Measurements from ENCODE around the gene TMEM123. TPM values are rescaled to one million over a fixed set of nuclear protein-coding genes. Genes with fewer than 3 reads are reported as not detected.

TMEM123 gene
- total RNA-seq, 1 experiment from 2014 or later = 400 TPM

DNA sequence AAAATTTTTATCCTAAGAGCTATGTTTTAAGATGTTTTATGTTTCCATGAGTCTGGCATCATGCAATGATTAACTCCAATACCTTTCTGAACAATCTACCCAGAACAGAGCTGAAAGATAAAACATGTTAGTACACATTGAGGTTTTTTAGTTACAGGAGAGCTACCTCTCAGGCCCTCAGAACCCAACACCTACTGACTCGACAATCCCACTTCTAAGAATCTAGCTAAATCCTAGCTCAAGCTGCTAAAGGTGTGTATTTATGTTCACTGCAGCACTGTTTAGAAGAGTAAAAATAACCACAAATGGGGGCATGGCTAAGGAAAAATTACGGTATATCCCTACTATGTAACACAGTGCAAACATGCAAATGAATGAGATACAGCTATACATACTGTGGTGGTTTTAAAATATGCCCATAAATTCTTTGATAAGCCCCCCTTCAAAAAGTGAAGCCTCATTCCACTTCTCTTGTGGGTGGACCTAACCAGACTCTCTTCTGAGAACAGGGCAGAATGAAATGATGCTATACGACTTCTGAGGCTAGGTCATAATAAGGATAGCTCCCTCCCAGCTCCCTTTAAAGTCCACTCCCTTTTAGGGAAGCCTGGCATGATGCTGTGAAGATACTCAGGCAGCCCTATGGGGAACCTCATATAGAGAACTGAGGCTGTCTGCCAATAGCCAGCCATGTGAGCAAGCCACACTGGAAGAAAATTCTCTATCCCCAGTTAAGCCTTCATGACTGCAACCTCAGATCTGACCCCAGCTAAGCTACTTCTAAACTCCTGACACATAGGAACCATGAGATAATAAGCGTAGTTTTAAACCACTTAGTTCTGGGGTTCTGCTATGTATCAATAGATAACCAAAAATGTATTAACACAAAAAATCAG lies 29.5 kb downstream of the TMEM123 start:
- ChIA-PET CTCF (interaction anchor here (1.5 kb wide), 1 partner anchor 33 kb away, joined by 7 read pairs; no protein-coding TSS in a partner anchor), POLR2A (no interaction called here)
- BruUV-seq (replicated peaks) = no TSS peak
- TF ChIP-seq CTCF (IDR thresholded peaks at IDR 0.05; ENCODE audit: insufficient read depth in 1 of 2, low read depth in 1 of 2, low read length in 1 of 2, severe bottlenecking in 1 of 2, unreplicated experiment in 1 of 2) = no peak
- Histone ChIP-seq H3K4me1 (peaks cover 51% of the 10 kb centered on the region), H3K27me3 (replicated peaks; ENCODE audit: control insufficient read depth, insufficient read depth, low read length) (no peaks in the 10 kb centered on the region), H3K9me3 (no peaks in the 10 kb centered on the region), H3K36me3 (ENCODE audit: control insufficient read depth, insufficient read depth, low read length) (0 out of 2 replicates have a peak, but pooled peaks cover 2% of the 10 kb centered on the region), H3K4me3 (ENCODE audit: low read depth, low read length) (no peak overlapping the region)
- H3K27me3 Mint-ChIP-seq (ENCODE audit: insufficient read depth, unreplicated experiment) = no peaks in the 10 kb centered on the region
- peaks cover 15% of the 10 kb centered on the region for H3K9me3 Mint-ChIP-seq (ENCODE audit: unreplicated experiment)
- intact Hi-C loops (cut with micrococcal nuclease; ENCODE audit: unreplicated experiment) = no loop called here
- H3K4me3 Mint-ChIP-seq (ENCODE audit: unreplicated experiment) = no peak overlapping the region
- no peak for DNase-seq
- H3K36me3 Mint-ChIP-seq (ENCODE audit: insufficient read depth, unreplicated experiment) = peaks cover 30% of the 10 kb centered on the region
- peaks cover 53% of the 10 kb centered on the region for H3K4me1 Mint-ChIP-seq (ENCODE audit: low read depth, unreplicated experiment)
- H3K27ac Mint-ChIP-seq (ENCODE audit: unreplicated experiment) = peak overlapping the region; percentile 29

DNA sequence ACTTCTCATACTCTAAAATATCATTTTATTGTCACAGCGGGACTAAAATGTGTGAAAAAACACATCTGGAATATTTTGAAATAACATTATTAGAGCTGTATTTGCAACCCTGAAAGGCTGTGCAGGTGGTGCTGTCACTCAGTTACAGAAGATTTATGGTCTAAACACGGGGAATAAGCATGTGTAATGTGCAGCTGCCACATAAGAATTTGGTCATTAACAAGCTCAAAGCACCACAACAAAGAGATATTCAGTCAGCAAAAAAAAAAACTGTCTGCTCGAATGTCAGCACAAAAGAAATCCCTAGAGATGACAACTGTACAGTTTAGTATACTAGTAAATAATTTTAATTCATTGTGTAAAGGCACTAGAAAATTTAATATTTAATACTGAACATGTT lies 31.3 kb downstream of the TMEM123 start:
- Histone ChIP-seq H3K4me3 (ENCODE audit: low read depth, low read length) (no peak overlapping the region), H3K9me3 (no peaks in the 10 kb centered on the region), H3K27me3 (replicated peaks; ENCODE audit: control insufficient read depth, insufficient read depth, low read length) (no peaks in the 10 kb centered on the region), H3K36me3 (ENCODE audit: control insufficient read depth, insufficient read depth, low read length) (0 out of 2 replicates have a peak, but pooled peaks cover 2% of the 10 kb centered on the region), H3K4me1 (peaks cover 37% of the 10 kb centered on the region)
- H3K36me3 Mint-ChIP-seq (ENCODE audit: insufficient read depth, unreplicated experiment) = peaks cover 34% of the 10 kb centered on the region
- no peak overlapping the region for H3K4me3 Mint-ChIP-seq (ENCODE audit: unreplicated experiment)
- peaks cover 26% of the 10 kb centered on the region for H3K9me3 Mint-ChIP-seq (ENCODE audit: unreplicated experiment)
- POLR2A ChIA-PET = no interaction called here
- no peak for TF ChIP-seq CTCF (IDR thresholded peaks at IDR 0.05; ENCODE audit: insufficient read depth in 1 of 2, low read depth in 1 of 2, low read length in 1 of 2, severe bottlenecking in 1 of 2, unreplicated experiment in 1 of 2)
- H3K27me3 Mint-ChIP-seq (ENCODE audit: insufficient read depth, unreplicated experiment) = no peaks in the 10 kb centered on the region
- BruUV-seq (replicated peaks) = no TSS peak
- no peak for DNase-seq
- intact Hi-C loops (cut with micrococcal nuclease; ENCODE audit: unreplicated experiment) = no loop called here
- H3K4me1 Mint-ChIP-seq (ENCODE audit: low read depth, unreplicated experiment) = peaks cover 55% of the 10 kb centered on the region
- CTCF ChIA-PET = interaction anchor here (1.0 kb wide), 1 partner anchor 192 kb away, joined by 4 read pairs; no protein-coding TSS in a partner anchor
- peak overlapping the region; percentile 27 for H3K27ac Mint-ChIP-seq (ENCODE audit: unreplicated experiment)

- peaks cover 34% of the 10 kb centered on the region for H3K36me3 Mint-ChIP-seq (ENCODE audit: insufficient read depth, unreplicated experiment)
- H3K36me3 ChIP-seq (ENCODE audit: control insufficient read depth, insufficient read depth, low read length) = 0 out of 2 replicates have a peak, but pooled peaks cover 2% of the 10 kb centered on the region
- no TSS peak for BruUV-seq (replicated peaks)
- H3K4me1 Mint-ChIP-seq (ENCODE audit: low read depth, unreplicated experiment) = peaks cover 48% of the 10 kb centered on the region
- POLR2A ChIA-PET = no interaction called here
- no peak for DNase-seq
- no peaks in the 10 kb centered on the region for H3K9me3 ChIP-seq
- H3K27me3 ChIP-seq (replicated peaks; ENCODE audit: control insufficient read depth, insufficient read depth, low read length) = no peaks in the 10 kb centered on the region
- CTCF ChIA-PET = interaction anchor here (1.0 kb wide), 1 partner anchor 192 kb away, joined by 4 read pairs; no protein-coding TSS in a partner anchor
- peaks cover 30% of the 10 kb centered on the region for H3K4me1 ChIP-seq
- H3K4me3 ChIP-seq (ENCODE audit: low read depth, low read length) = no peak overlapping the region
- peaks cover 26% of the 10 kb centered on the region for H3K9me3 Mint-ChIP-seq (ENCODE audit: unreplicated experiment)
- intact Hi-C loops (cut with micrococcal nuclease; ENCODE audit: unreplicated experiment) = no loop called here
- no peaks in the 10 kb centered on the region for H3K27me3 Mint-ChIP-seq (ENCODE audit: insufficient read depth, unreplicated experiment)
- TF ChIP-seq CTCF (IDR thresholded peaks at IDR 0.05; ENCODE audit: insufficient read depth in 1 of 2, low read depth in 1 of 2, low read length in 1 of 2, severe bottlenecking in 1 of 2, unreplicated experiment in 1 of 2) = no peak
- no peak overlapping the region for H3K4me3 Mint-ChIP-seq (ENCODE audit: unreplicated experiment)
- peak overlapping the region; percentile 27 for H3K27ac Mint-ChIP-seq (ENCODE audit: unreplicated experiment)
These were observed 32.0 kb downstream of the TMEM123 start for GRCh38 chr11:102420547-102420946.

Data from Caco-2 (cell line).